HepG2 (cell line): ENCODE results near the gene MRPL48. TPM values are rescaled to one million over a fixed set of nuclear protein-coding genes. Genes with fewer than 3 reads are reported as not detected.
A peak's percentile ranks its signal among the peaks of the same experiment; 100 is the strongest.

Experiments
- AKAP8 ChIP-seq: sonication (generic); formaldehyde crosslinking; IDR thresholded peaks from 2 replicates; pipeline ENCODE4 v1.5.1; 2020; ENCODE audit warnings: mild to moderate bottlenecking, missing genetic modification reagents
- ETV5 ChIP-seq: IDR thresholded peaks from 2 replicates; pipeline ENCODE4 v1.6.1; 2018; ENCODE audit warnings: missing biosample characterization, missing genetic modification reagents, inconsistent platforms, borderline replicate concordance
- FLYWCH1 ChIP-seq: sonication (generic); formaldehyde crosslinking; IDR thresholded peaks from 2 replicates; pipeline ENCODE4 v1.8.1; 2023; ENCODE audit warnings: mild to moderate bottlenecking, missing genetic modification reagents
- GABPB1 ChIP-seq: IDR thresholded peaks from 2 replicates; pipeline ENCODE4 v1.6.1; 2016; ENCODE audit warnings: mild to moderate bottlenecking, missing genetic modification reagents, moderate library complexity, missing compliant biosample characterization
- HMG20A ChIP-seq: IDR thresholded peaks from 2 replicates; pipeline ENCODE4 v1.6.1; 2016; ENCODE audit warnings: borderline replicate concordance
- IKZF1 ChIP-seq: fragments of 450-650 bp; IDR thresholded peaks from 2 replicates; pipeline ENCODE4 v1.7.1; 2016
- JUNB ChIP-seq: sonication (generic); formaldehyde crosslinking; IDR thresholded peaks from 2 replicates; pipeline ENCODE4 v1.8.0; 2022; ENCODE audit warnings: missing genetic modification reagents, mild to moderate bottlenecking, borderline replicate concordance
- MAFG ChIP-seq: sonication (generic); formaldehyde crosslinking; IDR thresholded peaks from 2 replicates; pipeline ENCODE4 v1.5.1; 2020; ENCODE audit warnings: mild to moderate bottlenecking, missing genetic modification reagents
- MBD4 ChIP-seq: IDR thresholded peaks from 2 replicates; pipeline ENCODE4 v1.6.1; 2012; ENCODE audit warnings: low read length, inconsistent platforms, borderline replicate concordance
- MBNL3 ChIP-seq: fragments of 250-450 bp; sonication (Bioruptor Pico); conservative IDR thresholded peaks from 2 replicates; pipeline ENCODE4 v1.8.0; 2022; ENCODE audit warnings: mild to moderate bottlenecking, inconsistent platforms
- MIER2 ChIP-seq: IDR thresholded peaks from 2 replicates; pipeline ENCODE4 v1.6.1; 2016; ENCODE audit warnings: missing biosample characterization, missing genetic modification reagents
- MIXL1 ChIP-seq: IDR thresholded peaks from 2 replicates; pipeline ENCODE4 v1.6.1; 2016
- NCOA5 ChIP-seq: sonication (generic); formaldehyde crosslinking; IDR thresholded peaks from 2 replicates; pipeline ENCODE4 v1.4.0; 2020; ENCODE audit warnings: missing genetic modification reagents
- ZC3H4 ChIP-seq: sonication (generic); formaldehyde crosslinking; IDR thresholded peaks from 2 replicates; pipeline ENCODE4 v1.4.0; 2020; ENCODE audit warnings: missing genetic modification reagents, borderline replicate concordance
- ZNF12 ChIP-seq: sonication (generic); formaldehyde crosslinking; IDR thresholded peaks from 2 replicates; pipeline ENCODE4 v1.5.0; 2020; ENCODE audit warnings: missing genetic modification reagents
- ZNF30 ChIP-seq: sonication (generic); formaldehyde crosslinking; IDR thresholded peaks from 2 replicates; pipeline ENCODE4 v1.5.0; 2020; ENCODE audit warnings: mild to moderate bottlenecking, missing genetic modification reagents
- ZNF598 ChIP-seq: sonication (generic); formaldehyde crosslinking; IDR thresholded peaks from 2 replicates; pipeline ENCODE4 v1.5.1; 2020; ENCODE audit warnings: mild to moderate bottlenecking, missing genetic modification reagents, borderline replicate concordance
- polyA plus RNA-seq, 8 experiments: library from polyadenylated mRNA; depleted of rRNA in 3 of 8; stranded (reverse) in 7 of 8; unstranded in 1 of 8; fragments of >200 nt; fragmentation: Illumina TruSeq in 4 of 8; extraction: Trizol in 4 of 8; gene quantifications; 2 replicates each; pipeline versions ENCODE4 v1.2.1 to v1.2.3, GENCODE V29; 2011 to 2016; ENCODE audit warnings: low read depth in 4 of 8, missing spikeins in 1 of 8, mixed read lengths in 1 of 8; ENCODE audit not compliant: insufficient read depth in 1 of 8
- total RNA-seq, 5 experiments: library from RNA; depleted of rRNA; stranded (reverse); fragments of >200 nt; fragmentation: Illumina TruSeq; extraction: Trizol; gene quantifications; 2 replicates each; pipeline ENCODE4 v1.2.3, GENCODE V29; 2016; ENCODE audit warnings: low read depth in 1 of 5
- TF ChIP-seq, protein P1 (sequence below): sonication (generic); formaldehyde crosslinking; IDR thresholded peaks from 2 replicates; pipeline ENCODE4 v1.4.0; 2020; ENCODE audit warnings: missing genetic modification reagents, borderline replicate concordance
- TF ChIP-seq, protein P2 (sequence below): sonication (generic); formaldehyde crosslinking; IDR thresholded peaks from 2 replicates; pipeline ENCODE4 v1.5.0; 2020; ENCODE audit warnings: missing genetic modification reagents
- TF ChIP-seq, protein P3 (sequence below): sonication (generic); formaldehyde crosslinking; conservative IDR thresholded peaks from 2 replicates; pipeline ENCODE4 v1.4.0; 2020; ENCODE audit warnings: mild to moderate bottlenecking, missing genetic modification reagents, moderate library complexity
- TF ChIP-seq, protein P4 (sequence below): sonication (generic); formaldehyde crosslinking; IDR thresholded peaks from 2 replicates; pipeline ENCODE4 v1.4.0; 2020; ENCODE audit warnings: missing genetic modification reagents

The MRPL48 gene
- total and polyA plus RNA-seq, 2 of the 13 experiments (the other 11 are each of a cell fraction or from before 2014, with no cell fraction given) = 61.2 to 67.9 TPM

DNA sequence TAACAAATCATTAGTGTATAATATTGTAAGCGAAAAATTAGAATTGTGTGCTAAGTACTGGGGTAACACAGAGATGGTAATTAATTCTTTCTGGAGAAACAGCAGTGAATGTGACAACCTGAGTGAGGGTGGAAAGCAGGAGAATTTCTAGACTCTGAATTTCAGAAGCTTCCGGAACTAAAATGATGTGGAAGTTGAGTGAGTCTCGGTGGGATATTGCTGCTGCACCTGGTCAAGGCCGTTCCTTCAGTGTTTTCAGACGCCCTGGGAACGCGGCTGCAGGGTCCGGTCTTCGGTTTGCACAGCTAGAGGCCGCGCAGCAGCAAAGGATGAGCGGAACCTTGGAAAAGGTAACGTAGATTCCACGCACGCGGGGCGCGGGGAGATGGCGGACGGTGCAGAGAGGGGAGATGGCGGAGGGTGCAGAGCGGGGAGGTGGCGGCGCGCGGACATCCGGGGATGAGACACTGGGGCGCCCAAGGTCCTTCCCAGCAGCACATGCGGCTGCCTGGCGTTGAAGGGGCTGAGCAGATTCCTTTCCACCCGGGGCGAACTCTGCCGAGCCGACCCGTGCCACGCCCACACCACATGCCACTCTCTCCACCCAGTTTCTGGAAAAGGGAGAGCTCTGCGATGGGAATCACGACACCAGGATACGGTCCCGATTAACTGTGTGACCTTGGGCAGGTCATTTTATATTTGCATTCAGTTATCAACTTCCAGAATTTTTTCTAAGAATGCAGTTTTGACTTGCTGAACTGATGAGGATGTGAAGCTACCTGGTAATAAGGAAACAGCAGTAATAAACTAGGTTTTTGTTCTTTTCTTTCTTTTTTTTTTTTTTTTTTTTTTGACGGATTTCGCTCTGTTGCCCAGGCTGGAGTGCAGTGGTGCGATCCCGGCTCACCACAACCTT, at the start of gene MRPL48 (continued):
- peak; percentile 65 for TF ChIP-seq ZNF12
- TF ChIP-seq, protein P1, sequence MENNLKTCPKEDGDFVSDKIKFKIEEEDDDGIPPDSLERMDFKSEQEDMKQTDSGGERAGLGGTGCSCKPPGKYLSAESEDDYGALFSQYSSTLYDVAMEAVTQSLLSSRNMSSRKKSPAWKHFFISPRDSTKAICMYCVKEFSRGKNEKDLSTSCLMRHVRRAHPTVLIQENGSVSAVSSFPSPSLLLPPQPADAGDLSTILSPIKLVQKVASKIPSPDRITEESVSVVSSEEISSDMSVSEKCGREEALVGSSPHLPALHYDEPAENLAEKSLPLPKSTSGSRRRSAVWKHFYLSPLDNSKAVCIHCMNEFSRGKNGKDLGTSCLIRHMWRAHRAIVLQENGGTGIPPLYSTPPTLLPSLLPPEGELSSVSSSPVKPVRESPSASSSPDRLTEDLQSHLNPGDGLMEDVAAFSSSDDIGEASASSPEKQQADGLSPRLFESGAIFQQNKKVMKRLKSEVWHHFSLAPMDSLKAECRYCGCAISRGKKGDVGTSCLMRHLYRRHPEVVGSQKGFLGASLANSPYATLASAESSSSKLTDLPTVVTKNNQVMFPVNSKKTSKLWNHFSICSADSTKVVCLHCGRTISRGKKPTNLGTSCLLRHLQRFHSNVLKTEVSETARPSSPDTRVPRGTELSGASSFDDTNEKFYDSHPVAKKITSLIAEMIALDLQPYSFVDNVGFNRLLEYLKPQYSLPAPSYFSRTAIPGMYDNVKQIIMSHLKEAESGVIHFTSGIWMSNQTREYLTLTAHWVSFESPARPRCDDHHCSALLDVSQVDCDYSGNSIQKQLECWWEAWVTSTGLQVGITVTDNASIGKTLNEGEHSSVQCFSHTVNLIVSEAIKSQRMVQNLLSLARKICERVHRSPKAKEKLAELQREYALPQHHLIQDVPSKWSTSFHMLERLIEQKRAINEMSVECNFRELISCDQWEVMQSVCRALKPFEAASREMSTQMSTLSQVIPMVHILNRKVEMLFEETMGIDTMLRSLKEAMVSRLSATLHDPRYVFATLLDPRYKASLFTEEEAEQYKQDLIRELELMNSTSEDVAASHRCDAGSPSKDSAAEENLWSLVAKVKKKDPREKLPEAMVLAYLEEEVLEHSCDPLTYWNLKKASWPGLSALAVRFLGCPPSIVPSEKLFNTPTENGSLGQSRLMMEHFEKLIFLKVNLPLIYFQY (CRISPR knock-in tag) = peak; percentile 55; the same call in 1 of the 2 replicates
- TF ChIP-seq ZC3H4 (CRISPR knock-in tag) = peak; percentile 64; the same call in 1 of the 2 replicates
- no peak for TF ChIP-seq MIXL1 (CRISPR knock-in tag)
- no peak for TF ChIP-seq ZNF598 (CRISPR knock-in tag)
- no peak for TF ChIP-seq MAFG
- peak; percentile 54; the same call in 1 of the 2 replicates for TF ChIP-seq MIER2 (CRISPR knock-in tag)
- TF ChIP-seq FLYWCH1 (CRISPR knock-in tag) = no peak
- TF ChIP-seq ETV5 (CRISPR knock-in tag) = peak; percentile 80
- TF ChIP-seq MBNL3 (CRISPR knock-in tag) = no peak
- TF ChIP-seq, protein P2, sequence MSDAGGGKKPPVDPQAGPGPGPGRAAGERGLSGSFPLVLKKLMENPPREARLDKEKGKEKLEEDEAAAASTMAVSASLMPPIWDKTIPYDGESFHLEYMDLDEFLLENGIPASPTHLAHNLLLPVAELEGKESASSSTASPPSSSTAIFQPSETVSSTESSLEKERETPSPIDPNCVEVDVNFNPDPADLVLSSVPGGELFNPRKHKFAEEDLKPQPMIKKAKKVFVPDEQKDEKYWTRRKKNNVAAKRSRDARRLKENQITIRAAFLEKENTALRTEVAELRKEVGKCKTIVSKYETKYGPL (CRISPR knock-in tag) = no peak
- no peak for TF ChIP-seq NCOA5 (CRISPR knock-in tag)
- no peak for TF ChIP-seq ZNF30 (CRISPR knock-in tag)
- no peak for TF ChIP-seq IKZF1
- peak; percentile 84; the same call in 1 of the 2 replicates for TF ChIP-seq JUNB
- TF ChIP-seq, protein P3, sequence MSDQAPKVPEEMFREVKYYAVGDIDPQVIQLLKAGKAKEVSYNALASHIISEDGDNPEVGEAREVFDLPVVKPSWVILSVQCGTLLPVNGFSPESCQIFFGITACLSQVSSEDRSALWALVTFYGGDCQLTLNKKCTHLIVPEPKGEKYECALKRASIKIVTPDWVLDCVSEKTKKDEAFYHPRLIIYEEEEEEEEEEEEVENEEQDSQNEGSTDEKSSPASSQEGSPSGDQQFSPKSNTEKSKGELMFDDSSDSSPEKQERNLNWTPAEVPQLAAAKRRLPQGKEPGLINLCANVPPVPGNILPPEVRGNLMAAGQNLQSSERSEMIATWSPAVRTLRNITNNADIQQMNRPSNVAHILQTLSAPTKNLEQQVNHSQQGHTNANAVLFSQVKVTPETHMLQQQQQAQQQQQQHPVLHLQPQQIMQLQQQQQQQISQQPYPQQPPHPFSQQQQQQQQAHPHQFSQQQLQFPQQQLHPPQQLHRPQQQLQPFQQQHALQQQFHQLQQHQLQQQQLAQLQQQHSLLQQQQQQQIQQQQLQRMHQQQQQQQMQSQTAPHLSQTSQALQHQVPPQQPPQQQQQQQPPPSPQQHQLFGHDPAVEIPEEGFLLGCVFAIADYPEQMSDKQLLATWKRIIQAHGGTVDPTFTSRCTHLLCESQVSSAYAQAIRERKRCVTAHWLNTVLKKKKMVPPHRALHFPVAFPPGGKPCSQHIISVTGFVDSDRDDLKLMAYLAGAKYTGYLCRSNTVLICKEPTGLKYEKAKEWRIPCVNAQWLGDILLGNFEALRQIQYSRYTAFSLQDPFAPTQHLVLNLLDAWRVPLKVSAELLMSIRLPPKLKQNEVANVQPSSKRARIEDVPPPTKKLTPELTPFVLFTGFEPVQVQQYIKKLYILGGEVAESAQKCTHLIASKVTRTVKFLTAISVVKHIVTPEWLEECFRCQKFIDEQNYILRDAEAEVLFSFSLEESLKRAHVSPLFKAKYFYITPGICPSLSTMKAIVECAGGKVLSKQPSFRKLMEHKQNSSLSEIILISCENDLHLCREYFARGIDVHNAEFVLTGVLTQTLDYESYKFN (CRISPR knock-in tag) = peak; percentile 69
- no peak for TF ChIP-seq MBD4
- TF ChIP-seq, protein P4, sequence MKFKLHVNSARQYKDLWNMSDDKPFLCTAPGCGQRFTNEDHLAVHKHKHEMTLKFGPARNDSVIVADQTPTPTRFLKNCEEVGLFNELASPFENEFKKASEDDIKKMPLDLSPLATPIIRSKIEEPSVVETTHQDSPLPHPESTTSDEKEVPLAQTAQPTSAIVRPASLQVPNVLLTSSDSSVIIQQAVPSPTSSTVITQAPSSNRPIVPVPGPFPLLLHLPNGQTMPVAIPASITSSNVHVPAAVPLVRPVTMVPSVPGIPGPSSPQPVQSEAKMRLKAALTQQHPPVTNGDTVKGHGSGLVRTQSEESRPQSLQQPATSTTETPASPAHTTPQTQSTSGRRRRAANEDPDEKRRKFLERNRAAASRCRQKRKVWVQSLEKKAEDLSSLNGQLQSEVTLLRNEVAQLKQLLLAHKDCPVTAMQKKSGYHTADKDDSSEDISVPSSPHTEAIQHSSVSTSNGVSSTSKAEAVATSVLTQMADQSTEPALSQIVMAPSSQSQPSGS (CRISPR knock-in tag) = peak; percentile 71; the same call in 1 of the 2 replicates
- TF ChIP-seq AKAP8 (CRISPR knock-in tag) = peak; percentile 23; the same call in 1 of the 2 replicates
- peak; percentile 95 for TF ChIP-seq GABPB1 (CRISPR knock-in tag)
- no peak for TF ChIP-seq HMG20A
